NCI-H2227 treated with DMSO at 0.1 percent for 48 hours (cell line): ENCODE results near the gene GPR39.
A peak's percentile ranks its signal among the peaks of the same experiment; 100 is the strongest.

Experiments
- DNase-seq: peaks from one replicate; lab custom pipeline; 2025; lab: John Stamatoyannopoulos, UW

The GPR39 gene

DNA sequence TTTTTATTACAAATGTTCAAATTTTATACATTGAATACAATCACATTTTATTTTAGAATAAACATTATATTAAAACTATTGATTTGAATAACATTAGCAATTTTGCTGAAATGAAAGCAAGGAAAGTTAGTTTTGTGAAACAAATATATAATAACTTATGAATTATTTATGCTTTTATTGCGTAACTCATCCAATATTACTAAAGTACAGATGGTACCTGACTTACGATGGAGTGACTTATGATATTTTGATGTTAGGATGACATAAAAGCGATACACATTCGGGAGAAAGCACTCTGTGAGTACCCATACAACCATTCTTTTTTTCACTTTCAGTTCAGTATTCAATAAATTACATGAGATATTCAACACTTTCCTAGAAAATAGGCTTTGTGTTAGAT, 26.5 kb downstream of the GPR39 start:
- no peak for DNase-seq

DNA sequence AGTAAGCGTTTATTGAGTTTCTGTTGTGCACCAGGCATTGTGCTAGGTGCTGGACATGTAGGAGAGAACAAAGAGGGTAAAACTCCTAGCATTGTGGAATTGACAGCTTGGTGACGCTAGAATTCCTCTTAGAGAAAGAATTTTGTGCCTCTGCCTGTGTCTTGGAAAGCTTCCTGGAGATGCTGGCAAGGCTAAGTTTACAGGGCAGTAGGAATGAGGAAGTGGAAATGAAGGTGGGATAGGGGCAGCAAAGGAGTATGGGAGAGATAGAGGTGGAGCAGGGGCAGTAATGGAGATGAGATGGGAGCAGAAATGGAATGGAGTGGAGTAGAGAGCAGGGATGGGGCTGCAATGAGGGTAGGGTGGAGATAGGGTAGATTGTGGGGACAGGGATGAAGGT, 29.8 kb downstream of the GPR39 start:
- DNase-seq = no peak

DNA sequence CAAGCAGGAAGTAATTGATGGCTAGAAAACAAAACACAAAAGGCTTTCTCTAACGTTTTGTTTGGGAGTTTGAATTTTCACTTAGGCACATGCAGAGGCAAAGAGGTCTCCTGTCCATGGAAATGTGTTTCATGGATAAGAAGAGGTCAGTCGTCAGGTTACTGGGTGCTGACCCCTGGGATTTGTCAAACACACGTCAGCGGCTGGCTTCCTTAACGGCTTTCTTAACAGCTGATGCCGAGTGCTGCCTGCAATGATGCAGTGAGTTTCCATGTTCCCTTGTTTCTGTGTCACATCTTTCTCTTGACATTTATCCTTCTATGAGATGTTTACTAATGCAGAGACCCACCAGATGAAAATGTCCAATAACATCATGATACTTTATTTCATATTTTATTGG, 31.7 kb downstream of the GPR39 start:
- DNase-seq = no peak

DNA sequence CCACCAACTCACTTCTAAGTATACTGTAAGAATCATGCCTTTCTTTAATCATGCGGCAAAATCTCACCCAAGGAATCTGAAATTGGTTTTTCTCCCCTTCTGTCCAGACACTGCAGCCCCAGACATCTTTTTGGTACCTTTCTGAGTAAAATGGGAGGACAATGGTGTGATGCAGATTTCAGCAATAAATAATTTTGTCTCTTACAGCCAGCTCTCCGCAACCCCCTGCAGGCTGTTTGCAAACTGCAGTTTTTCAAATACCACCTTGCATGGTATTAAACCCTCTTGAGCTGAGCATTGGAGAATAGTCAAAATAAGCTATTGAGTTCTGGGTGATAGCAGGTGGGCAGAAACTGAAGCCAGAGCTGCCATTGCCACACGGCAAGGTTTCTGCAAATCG, 32.2 kb downstream of the GPR39 start:
- DNase-seq = peak; percentile 16

DNA sequence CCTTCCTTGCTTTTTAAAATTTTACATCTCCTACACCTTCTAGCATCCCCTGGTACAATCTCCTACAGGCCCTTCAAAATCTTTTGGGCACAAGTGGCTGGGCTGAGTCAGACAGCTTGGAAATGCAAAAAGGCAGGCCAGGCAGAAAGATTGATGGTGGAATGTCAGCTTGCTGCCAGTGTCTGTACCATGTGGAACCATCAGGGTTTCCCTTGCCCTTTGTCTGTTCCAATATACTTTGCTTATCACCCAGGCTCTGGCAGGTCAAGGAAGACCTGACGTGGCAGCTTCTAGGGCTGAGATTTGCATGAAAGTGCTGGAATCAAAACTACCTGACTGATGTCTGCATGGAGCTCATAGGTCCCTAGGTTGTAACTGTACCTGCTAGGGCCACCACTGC, 33.3 kb downstream of the GPR39 start:
- no peak for DNase-seq

DNA sequence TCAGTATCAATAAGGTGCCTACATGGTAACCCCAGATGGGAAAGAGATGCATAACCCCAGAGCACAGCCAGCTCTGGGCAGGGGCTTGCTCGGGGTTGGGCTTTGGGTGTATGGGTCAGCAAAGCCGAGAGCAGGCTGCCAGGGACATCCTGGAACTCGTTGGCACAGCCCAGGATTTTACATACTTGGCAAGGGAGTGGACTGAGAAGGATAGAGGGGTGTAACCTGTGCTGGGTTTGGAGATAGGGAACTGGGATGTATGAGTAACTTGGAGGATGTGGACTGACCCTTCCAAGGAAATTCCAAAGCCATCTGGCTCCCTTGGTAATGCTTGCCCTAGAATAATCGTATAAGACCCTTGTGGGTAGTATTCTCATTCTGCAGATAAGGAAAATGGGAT, 44.2 kb downstream of the GPR39 start:
- DNase-seq = no peak

DNA sequence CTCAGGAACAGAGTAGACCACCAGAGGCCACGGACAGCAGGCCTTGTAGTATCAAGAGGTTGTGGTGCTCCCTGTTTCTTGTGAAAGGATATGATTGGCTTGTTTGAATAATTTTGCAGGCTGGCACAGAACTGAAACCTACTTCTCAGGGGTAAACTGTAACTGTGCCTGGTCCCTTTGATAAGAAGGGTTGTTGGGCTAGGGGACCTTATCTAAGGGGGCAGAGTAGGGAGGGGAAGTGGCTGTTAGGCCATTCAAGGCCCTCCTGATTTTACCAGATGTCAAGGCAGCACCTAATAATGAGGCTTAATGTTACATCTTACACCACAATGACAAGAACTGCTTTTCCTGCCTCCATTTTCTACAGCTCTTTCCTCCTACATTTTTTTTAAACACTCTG, 45.6 kb downstream of the GPR39 start:
- DNase-seq = no peak

DNA sequence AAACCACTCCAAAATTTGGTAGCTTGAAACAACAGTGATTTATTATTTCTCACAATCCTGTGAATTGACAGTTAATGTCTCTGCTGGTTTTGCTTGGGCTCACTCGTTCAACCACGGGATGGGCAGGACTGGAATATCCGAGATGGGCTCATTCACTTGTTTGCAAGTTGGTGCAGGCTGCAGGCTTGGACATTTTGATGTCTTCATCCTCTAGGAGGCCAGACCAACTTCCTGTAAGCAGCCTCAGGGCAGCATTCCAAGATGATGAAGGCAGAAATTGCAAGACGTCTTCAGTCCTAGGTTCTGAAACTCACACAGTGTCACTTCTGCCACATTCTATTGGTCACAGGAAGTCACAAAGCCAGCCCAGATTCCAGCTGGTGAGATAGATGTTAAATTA, 47.1 kb downstream of the GPR39 start:
- DNase-seq = no peak

DNA sequence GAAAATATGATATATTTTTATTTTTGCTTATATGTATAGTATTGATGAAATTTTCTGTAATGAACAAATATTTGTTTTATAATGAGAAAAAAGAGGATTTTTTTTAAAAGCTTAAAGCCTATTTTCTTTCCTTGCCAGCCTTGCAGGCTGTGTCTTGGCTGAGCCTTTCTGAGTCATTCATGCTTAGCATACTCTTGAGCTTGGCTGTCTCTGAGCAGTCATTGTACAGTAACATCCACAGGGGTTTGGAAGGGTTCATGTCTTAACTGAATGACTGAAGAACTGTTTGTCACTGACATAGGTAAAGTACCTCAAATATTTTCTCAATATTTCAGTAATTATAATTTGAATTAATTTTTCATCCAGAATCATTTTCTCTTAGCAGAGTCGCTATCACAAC, 49.3 kb downstream of the GPR39 start:
- no peak for DNase-seq

DNA sequence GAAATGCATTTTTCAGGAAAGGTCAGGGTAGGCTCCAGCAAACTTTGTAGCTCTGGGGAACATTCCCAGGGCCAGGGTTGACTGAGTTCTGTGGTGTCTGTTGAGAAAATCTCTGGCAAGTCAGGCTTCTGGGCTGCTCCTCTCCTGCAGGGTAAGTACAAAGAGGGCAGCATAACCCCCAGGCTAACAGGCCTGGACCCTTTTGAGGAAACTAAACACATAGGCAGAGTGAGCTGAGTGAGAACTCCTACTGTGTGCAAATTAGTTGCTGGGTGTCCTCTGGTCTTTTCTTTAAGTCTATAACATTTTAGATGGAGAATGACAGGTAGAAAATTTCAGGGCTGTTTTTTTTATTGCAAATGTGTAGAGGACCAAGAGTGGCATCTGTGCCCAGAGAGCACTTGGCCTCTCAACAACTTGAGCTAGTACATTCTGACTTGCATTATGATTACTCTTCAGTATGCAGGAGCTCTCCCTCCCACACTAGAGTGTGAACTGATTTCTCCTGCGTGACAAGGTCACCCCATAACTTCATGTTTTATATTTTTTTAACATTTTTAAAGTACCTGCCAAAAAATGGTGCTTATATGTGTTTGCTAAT, 49.9 kb downstream of the GPR39 start:
- DNase-seq = no peak

DNA sequence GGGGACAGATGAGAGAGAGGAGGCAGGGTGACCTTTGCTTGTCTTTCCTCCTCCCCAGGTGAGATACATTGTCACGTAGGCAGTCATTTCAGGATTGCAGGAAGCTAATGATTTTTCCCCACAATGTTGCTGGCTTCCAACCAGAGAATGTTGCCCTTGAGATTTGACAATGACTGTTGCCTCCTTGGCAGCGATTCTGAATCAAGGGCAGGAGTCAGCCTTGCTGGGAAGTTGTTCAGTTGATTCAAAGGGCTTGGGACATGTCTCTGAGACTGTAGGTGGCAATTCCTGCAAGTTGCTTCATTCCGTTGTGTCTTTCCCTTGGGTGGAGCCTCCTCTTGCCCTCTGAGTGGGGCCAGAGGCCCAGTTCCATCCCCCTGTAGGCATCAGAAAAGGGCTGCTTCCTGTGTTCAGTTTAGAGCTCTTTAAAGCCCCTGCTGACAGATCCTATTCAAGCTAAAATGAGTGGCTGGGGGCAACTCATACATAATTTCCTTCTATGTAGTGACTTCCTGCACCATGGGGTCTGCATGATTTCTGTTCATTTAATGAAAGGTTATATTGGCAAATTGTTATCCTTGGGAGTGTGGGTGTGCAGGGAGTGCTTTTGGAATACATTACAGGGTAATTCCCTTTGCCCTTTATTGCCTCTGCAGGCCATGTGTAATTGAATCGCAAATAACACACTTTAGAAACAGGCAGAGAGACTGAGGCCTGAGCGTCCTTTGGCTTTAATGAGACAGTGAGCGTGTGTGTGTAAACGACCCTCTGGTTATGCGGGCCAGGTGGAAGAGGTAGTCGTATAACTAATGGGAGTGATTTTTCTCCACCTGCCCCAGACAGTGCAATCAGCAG, 52.4 kb downstream of the GPR39 start:
- DNase-seq = peak; percentile 86

DNA sequence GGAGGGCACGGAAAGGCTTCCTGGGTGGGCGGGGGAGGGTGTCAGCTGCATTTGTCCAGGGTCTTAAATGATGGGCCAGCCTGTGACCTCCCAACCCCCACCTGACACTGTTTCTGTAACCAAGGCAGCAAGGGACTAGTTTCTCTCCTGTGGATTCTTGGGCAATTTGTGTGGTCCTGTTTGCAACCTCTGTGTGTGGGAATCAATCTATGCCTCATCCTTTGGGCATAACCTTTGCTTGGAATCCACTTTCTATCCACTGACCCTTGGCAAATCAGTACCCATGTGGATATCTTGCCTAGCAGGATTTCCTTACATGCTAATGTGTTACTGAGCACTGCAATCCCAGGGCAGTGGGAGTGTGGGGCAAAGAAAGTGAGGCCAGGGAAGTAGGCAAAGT, 54.1 kb downstream of the GPR39 start:
- DNase-seq = no peak

DNA sequence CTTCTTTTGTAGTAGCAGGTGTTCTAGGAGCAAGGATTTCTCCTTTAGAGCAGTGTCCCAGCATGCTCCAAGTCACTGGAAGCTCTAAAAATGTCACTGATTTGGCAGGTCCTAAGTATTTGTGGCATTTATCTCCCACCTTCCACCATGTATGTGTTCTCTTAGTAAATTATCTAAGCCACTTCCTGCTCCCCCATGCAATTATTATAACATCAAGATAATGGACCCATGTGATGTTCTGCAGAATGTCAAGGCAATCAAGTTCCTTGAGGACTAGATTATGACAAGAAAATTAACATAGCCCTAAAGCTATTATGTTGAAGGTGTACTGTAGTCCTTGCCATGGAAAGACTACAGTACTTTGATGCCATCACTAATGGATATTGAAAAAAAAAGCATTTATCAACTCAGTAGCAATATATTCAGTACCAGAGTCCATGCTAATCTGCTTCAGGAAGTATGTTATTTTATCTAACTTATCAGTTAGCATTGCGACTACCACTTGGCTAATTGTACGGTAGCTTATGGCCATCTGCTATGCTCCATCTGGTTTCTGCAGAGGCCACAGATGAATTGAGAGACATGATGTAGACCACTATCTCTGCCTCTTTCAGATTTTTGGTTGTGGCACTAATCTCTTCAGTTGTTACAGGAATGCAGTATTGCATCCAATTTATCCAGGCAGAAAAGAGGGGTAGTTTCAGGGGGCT, 56.7 kb downstream of the GPR39 start:
- no peak for DNase-seq

DNA sequence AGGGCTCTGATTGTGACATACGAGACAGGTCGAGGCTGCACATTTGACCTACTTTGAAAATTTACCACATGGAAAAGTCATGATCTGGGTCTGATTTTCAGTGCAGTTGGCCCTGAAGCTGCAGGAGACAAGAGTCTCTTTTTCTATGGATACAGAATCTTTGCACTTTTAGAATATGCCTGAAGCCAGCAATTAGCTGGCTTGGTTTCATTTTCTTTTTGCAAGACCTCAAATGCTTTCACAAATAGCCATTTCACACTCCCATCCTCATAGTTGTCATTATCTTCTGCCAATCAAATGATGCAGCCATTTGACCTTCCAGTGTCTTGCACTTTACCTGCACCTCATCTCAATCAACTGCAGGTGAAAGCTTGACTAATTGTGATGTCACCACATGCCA, 59.0 kb downstream of the GPR39 start:
- no peak for DNase-seq

DNA sequence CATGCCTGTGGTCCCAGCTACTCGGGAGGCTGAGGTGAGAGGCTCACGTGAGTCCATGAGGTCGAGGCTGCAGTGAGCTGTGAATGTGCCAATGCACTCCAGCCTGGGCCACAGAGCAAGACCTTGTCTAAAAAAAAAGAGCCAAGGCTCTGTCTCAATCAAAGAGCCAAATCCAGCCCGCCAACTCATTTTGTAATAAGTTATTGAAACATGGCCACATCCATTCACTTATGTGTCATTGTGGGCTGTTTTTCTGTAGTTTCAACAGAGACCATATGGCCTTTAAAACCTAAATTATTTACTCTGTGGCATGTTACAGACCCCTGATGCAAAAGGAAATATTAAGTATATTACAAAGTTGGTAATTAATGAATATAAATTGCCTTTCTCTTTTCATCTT, 60.8 kb downstream of the GPR39 start:
- DNase-seq = no peak

DNA sequence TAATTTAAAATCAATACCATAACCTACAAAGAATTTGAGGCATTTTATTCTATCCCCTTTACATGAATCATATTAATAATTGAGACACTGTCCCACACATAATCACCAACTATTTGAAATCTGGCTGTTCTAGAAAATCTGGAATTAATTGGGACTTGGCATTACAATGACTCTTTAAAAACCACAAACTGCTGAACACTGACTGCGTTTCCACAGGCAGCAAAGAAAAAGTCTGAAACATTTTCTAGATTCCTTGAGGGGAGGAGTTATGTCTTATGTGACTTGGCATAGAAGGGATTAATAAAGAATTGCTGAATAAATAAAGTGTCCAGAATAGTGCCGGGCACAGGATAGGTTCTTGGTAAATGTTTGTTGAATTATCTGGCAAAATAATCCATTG, 61.4 kb downstream of the GPR39 start:
- no peak for DNase-seq

DNA sequence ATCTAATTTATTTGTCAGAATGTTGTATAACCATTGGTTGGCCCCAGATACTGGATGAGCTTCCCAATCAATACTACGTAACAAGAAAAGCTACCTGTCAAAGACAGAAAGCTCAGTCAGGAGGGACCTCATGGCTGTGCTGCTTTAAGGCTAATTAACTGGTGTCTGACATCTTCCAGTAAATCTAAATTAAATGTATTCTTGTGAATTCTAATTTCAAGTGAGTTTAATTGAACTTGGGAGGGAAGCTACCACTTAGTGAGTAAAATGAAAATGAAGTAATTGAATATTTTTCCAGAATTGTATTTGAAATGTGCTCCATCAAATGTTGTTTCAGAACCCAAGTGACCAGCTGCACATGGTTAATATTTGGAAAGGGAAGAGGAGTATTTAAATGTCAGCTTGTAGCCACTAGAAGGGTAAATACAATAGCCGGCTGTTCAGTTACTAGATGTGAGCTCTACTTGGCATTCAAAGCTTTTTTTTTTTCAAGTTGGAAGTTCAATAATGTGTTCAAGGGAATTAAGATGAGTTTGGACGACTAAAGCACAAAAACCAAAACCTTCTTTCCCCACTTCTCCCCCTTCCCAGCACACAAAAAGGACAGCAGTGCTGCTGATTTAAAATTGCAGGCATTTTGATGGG, 62.0 kb downstream of the GPR39 start:
- no peak for DNase-seq

DNA sequence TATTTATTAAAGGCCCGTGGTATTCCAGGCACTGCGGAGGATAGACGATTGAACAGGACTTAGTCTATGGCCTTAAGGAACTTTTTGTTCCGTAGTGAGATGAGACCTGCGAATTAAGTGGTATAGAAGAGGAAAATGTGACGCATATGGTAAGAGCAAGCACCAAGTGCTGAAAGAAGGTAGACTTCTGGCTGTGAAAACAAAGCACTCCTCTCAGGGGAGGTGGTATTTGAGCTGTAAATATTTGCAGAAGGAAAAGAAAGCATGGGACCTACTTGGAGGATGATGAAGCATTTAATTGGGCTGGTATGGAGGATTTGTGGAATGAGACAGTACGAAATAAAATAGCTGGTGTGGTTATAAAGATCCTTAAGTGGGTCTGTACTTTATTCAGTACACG, 62.5 kb downstream of the GPR39 start:
- DNase-seq = no peak

DNA sequence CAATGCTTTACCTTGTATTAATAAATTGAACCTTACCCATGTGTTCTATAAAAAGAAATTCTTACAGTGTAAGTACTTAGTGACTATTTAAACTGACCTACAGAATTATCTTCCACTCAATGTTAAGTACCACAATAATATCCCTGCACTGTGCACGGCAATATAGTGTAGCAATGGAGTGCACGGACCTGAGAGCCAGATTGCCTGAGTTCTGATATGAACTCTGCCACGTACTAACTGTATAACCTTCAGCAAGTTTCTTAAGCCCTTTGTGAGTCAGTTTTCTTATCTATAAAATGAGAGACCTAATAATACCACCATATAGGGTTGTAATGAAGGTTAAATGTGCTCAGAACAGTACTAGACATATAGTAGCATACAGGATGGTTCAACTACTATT, 66.2 kb downstream of the GPR39 start:
- DNase-seq = no peak

DNA sequence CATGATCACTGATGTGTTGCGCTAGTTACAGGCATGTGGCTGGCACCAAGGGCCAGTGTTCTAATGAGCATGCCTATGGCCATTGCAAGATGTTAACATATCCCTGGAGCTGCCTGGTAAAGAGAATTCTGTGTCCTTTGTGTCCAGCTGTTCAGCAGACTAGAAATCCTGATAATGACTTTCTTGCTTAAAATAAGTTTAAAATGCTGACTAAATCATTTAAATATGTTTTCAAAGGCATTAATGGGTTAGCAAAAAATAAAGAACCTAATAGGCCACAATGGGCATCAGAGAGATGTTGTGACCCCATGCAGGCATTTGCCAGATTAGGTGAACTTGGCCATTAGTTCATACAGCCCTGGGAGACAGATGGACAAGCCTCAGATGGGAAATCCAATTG, 67.5 kb downstream of the GPR39 start:
- no peak for DNase-seq

DNA sequence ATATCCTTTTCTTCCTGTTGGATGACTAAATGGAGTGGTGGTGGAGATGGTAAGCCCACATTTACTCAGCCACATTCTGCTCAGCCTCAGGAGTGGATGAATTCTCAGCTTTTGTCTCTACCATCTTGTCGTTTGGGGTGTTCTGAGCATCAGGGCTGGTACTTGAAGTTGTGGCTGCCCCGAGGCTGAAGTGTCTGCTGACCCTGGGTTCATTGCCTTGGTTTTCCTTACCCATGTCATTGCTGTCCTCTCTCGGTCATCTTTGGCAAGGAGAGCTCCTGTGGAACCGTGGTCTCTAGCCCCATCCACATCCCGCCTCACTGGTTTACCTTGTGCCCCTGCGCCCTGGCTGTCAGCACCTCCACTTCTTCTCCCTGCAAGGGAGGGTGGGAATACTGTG, 71.9 kb downstream of the GPR39 start:
- no peak for DNase-seq

DNA sequence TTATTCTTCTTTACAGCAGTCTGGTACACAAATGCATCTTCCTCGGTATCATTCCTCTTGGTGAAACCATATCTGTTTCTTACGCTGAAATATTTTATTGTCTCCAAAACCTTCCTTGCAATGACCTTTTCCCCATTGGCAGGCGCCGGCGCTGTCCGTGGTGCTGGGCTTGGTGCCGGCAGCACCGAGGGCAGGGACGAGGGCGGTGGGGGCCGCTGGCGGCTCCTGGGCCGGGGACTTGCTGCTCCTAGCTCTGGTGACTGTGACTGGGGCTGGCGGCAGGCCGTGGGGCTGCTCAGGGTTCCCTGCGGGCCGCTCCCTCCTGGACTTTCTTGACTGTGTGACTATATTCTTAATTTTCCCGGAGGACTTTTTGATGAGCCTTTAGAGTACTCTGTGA, 72.5 kb downstream of the GPR39 start:
- DNase-seq = no peak

DNA sequence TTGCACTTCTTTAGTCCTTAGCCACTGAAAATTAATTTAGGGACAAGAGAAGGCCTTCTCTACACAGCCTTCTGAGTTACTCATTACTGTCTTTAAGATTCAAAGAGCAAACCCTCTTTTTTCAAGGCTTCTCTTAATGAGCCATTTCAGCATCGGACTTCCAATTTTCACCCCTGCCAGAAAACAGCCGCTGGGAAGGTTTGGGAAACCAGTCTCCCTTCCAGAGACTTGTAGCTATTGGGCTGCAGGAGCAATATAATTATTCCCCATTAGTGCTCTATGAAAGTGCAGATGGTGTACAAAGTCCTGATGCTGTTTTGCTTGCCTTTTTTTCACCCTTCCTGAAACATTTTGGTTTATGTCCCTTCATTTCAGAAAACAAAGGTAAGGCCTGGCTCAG, 79.3 kb downstream of the GPR39 start:
- no peak for DNase-seq
